WERI-Rb-1 (cell line): ENCODE measurements around the gene CCNB3.

ENCODE experiments used
- DNase-seq: peaks from one replicate; pipeline ENCODE4 v3.0.0-alpha.2; 2020
- H3K27ac ChIP-seq: fragments of 250-450 bp; sonication (Bioruptor Pico); 2 replicates; pipeline ENCODE4 v1.5.1; 2020; ENCODE audit warnings: mild to moderate bottlenecking, moderate library complexity
- H3K27me3 ChIP-seq: fragments of 250-450 bp; sonication (Bioruptor Pico); 2 replicates; pipeline ENCODE4 v1.5.1; 2021; ENCODE audit warnings: mild to moderate bottlenecking, low read depth, moderate library complexity; ENCODE audit not compliant: insufficient read depth, severe bottlenecking
- H3K36me3 ChIP-seq: fragments of 250-450 bp; sonication (Bioruptor Pico); 2 replicates; pipeline ENCODE4 v1.5.1; 2020; ENCODE audit warnings: mild to moderate bottlenecking, moderate library complexity
- H3K4me3 ChIP-seq: 2 replicates; pipeline ENCODE4 v1.5.1; 2011; ENCODE audit warnings: low read depth, mild to moderate bottlenecking, control low read depth, low read length
- H3K9me3 ChIP-seq: fragments of 250-450 bp; sonication (Bioruptor Pico); 2 replicates; pipeline ENCODE4 v1.5.1; 2021; ENCODE audit warnings: mild to moderate bottlenecking, moderate library complexity; ENCODE audit not compliant: severe bottlenecking
- TF ChIP-seq, protein P1 (sequence below): IDR thresholded peaks from 2 replicates; pipeline ENCODE4 v1.5.1; 2011; ENCODE audit warnings: low read depth, mild to moderate bottlenecking, control low read depth, inconsistent platforms, low read length

Gene CCNB3

DNA sequence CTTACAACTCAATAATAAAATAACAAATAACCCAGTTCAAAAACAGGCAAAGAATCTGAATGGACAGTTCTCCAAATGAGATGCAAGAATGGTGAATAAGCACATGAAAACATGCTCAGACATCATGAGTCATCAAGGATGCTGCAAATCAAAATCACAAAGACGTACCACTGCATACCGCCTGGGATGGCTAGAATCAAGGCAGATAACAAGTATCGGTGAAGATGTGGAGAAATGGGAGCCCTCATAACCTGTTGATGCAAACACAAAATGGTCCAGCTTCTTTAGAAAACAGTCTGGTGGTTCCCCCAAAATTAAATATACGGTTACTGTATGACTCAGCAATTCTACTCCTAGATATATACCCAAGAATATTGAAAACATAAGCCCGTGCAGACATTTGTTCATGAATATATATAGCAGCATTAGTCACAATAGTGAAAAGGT lies 36.3 kb upstream of the CCNB3 start:
- Histone ChIP-seq H3K27ac (no peak overlapping the region), H3K27me3 (peaks cover 52% of the 10 kb centered on the region), H3K9me3 (no peaks in the 10 kb centered on the region), H3K4me3 (no peak overlapping the region), H3K36me3 (no peaks in the 10 kb centered on the region)
- TF ChIP-seq, protein P1, sequence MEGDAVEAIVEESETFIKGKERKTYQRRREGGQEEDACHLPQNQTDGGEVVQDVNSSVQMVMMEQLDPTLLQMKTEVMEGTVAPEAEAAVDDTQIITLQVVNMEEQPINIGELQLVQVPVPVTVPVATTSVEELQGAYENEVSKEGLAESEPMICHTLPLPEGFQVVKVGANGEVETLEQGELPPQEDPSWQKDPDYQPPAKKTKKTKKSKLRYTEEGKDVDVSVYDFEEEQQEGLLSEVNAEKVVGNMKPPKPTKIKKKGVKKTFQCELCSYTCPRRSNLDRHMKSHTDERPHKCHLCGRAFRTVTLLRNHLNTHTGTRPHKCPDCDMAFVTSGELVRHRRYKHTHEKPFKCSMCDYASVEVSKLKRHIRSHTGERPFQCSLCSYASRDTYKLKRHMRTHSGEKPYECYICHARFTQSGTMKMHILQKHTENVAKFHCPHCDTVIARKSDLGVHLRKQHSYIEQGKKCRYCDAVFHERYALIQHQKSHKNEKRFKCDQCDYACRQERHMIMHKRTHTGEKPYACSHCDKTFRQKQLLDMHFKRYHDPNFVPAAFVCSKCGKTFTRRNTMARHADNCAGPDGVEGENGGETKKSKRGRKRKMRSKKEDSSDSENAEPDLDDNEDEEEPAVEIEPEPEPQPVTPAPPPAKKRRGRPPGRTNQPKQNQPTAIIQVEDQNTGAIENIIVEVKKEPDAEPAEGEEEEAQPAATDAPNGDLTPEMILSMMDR = no peak
- DNase-seq = no peak

DNA sequence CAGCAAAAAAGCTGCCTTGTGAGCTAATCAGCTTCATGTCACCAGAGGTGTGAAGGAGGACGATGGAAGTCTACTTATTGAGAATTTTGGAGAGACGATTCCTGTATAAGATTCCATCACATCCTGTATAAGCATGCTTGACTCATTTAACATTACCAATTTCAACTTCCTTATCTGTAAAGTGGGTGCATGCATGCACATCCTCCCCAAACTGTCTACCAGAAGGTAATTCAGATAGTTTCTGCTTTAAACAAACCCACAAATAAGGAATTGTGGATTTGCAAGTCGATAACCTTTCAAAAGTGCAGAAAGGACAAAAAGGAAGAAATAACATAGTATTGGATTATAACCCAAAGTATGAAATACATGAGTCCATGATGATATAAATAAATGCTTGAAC lies 34.8 kb upstream of the CCNB3 start:
- DNase-seq = no peak
- Histone ChIP-seq H3K36me3 (no peaks in the 10 kb centered on the region), H3K27ac (no peak overlapping the region), H3K4me3 (no peak overlapping the region), H3K27me3 (peaks cover 52% of the 10 kb centered on the region), H3K9me3 (no peaks in the 10 kb centered on the region)
- TF ChIP-seq, protein P1 = no peak

DNA sequence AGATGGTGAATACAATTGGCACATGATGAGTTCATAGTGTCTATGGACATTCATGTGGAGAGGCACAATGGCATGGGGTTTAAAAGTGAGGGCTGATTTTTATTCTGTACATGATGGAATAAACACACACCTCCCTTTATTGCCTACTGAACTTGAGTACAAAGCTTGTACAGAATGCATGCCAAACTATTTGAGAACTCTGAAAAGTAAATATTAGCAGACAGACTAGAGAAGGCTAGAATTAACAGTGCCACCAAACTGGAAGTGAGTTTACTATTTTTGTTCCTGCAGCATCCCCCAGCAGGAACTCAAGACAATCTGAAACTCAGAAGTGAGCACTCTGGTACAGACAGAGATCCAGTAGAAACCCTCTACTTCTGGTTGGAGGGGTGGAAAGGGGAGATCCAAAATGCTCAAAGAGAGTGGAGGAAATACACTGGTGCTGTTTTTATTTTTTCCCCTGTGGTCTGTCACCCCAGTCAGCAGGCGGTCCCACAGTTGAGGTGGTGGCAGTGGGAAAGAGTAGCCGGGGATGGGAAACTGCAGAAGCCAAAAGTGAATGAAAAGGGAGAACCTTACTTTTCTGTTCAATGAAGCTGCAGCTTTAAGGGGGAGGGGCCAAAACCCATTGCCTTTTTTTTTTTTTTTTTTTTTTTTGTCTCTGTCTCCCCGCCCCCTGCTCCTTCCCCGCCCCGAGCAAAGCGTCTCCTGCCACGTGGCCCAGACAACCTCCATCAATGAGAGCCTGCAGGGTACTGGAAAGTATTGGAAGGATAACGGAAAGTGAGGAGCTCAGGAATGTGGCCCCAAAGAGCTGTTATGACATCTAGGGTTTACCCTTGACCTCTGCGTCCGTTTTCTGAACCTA lies 24.3 kb upstream of the CCNB3 start:
- H3K27ac ChIP-seq = no peak overlapping the region
- no peak overlapping the region for H3K4me3 ChIP-seq
- H3K36me3 ChIP-seq = no peaks in the 10 kb centered on the region
- TF ChIP-seq, protein P1 = no peak
- no peak for DNase-seq
- no peaks in the 10 kb centered on the region for H3K9me3 ChIP-seq
- H3K27me3 ChIP-seq = peaks cover 44% of the 10 kb centered on the region

DNA sequence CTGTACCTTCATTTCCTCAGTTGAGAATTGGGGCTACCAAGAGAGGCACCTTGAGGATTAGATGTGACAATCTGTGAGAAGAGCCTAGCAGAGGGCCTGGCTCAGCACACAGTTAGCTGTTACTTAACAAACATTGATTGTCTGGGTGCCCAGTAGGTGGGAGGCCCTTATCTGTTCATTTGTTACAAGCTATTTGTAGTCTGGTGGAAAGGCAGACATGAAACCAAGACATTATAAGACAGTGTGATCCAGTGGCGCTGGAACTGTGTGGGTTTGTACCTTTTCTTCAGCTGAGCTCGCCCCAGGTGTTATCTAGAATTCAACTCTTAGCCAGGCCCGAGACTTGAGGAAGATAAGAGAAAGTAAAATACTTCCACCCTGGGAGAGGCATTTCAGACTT lies 20.7 kb upstream of the CCNB3 start:
- no peaks in the 10 kb centered on the region for H3K36me3 ChIP-seq
- no peaks in the 10 kb centered on the region for H3K9me3 ChIP-seq
- H3K27ac ChIP-seq = no peak overlapping the region
- DNase-seq = no peak
- TF ChIP-seq, protein P1 = no peak
- H3K4me3 ChIP-seq = no peak overlapping the region
- peaks cover 51% of the 10 kb centered on the region for H3K27me3 ChIP-seq

DNA sequence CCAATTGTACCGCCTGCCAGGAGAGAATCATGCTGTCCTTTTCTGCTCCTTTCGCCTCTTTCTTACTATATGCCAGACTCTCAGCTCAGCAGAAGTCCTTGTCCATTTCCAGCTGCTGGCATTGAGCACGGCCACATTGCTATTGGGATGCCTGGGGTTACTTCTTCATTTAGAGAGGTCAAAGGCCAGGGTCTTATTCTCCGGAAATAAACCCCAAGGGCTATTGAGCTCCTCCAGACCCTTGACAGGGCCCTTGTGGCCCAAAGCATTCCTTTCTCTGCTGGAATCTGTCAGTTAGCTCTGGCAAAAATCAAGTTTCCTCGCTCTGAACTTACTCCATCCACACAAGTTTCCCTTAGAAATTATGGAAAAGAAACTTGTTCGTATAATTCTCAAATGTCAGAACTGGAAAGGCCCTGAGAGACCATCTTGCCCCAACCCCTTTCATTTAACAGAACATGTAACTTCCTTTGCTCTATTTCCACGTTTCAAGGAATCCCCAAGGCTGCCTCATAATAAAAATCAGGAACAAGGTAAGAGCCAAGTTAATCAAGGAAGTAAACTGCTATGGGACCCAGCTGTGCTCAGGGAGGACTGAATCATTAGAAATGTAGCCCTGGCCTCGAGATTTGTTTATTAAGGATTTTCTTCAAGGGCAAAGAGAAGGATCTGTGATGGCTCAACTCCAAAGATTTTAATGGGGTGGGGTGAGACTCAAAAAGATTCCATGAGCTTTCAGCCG lies 15.5 kb upstream of the CCNB3 start:
- Histone ChIP-seq H3K9me3 (no peaks in the 10 kb centered on the region), H3K27me3 (peaks cover 61% of the 10 kb centered on the region), H3K36me3 (no peaks in the 10 kb centered on the region), H3K4me3 (no peak overlapping the region), H3K27ac (no peak overlapping the region)
- TF ChIP-seq, protein P1 = no peak
- DNase-seq = no peak
